ENCODE data around the gene GRIK2.

Gene GRIK2

DNA sequence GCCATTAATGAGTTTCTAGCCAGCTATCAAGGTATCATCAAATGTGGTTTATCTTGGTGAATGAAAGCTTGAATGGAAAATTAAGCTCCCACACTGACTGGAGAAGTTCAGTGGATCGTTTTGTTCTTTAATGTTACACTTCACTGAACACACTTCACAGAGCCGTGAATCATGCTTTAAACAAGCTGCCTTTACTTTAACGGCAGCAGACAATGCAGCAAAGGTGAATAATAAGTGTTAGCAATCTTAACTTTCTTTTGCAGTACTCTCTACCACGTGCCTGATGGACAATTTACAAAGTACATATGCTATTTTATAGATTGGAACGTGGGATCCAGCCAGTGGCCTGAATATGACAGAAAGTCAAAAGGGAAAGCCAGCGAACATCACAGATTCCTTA, 424.5 kb downstream of the GRIK2 start:
- Histone ChIP-seq H3K27me3 (ENCODE audit: control insufficient read depth in 5 of 5, insufficient read depth in 4 of 5, low read length in 5 of 5) (no peaks in the 10 kb centered on the region), H3K36me3 (ENCODE audit: control insufficient read depth in 5 of 5, insufficient read depth in 5 of 5, low read length in 5 of 5) (no peaks in the 10 kb centered on the region), H3K27ac (ENCODE audit: low read depth, low read length) (no peak overlapping the region), H3K9me3 (ENCODE audit: control insufficient read depth in 5 of 5, low read length in 5 of 5) (no peaks in the 10 kb centered on the region), H3K4me1 (ENCODE audit: control insufficient read depth in 5 of 5, insufficient read depth in 5 of 5, low read length in 5 of 5) (no peaks in the 10 kb centered on the region), H3K4me3 (ENCODE audit: low read depth in 1 of 5, low read length in 5 of 5) (no peak overlapping the region), H3K9ac (ENCODE audit: low read length in 5 of 5) (no peak overlapping the region)

DNA sequence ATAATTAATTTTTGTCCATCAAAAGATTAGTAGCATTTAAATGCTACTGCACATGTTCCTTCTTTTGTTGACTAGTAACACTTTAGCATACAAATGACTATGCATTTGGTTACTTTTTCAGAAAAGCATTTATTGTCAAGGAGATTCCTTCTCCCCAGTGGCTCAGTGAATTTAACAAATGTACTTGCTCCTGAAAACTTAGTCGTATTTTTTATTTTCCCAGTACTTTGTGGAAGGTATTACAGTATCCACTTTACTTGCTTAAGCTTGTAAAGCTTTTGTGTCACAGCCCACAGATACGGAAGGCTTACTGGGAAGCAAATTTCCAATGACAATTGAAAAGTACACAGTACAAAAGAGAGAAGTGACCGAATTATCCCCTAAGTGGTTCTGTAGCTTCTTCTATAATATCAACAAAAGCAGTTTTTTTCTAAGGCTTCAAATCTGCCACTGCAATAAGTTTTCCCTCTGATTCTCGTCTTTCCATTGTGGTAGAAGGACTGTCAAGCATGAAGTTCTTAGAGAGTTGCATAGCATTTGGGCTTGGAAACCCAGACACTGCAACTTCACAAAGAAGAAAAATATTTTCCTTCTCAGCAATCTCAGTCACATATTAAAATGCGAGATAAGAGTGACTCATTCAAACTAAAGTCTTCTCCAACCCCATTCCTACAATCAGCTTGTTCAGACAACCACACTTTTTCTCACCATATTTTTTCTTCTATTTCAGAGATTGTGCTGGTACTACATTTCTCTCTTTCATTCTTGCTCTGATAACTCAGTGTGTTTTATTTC, 431.2 kb downstream of the GRIK2 start:
- H3K4me1 ChIP-seq (ENCODE audit: control insufficient read depth in 5 of 5, insufficient read depth in 5 of 5, low read length in 5 of 5): no peaks in the 10 kb centered on the region
- no peak overlapping the region for H3K9ac ChIP-seq (ENCODE audit: low read length in 5 of 5)
- no peak overlapping the region for H3K27ac ChIP-seq (ENCODE audit: low read depth, low read length)
- peaks cover 0 to 9% (median 5%) of the 10 kb centered on the region in 5 donors for H3K9me3 ChIP-seq (ENCODE audit: control insufficient read depth in 5 of 5, low read length in 5 of 5)
- no peak overlapping the region for H3K4me3 ChIP-seq (ENCODE audit: low read depth in 1 of 5, low read length in 5 of 5)
- no peaks in the 10 kb centered on the region for H3K36me3 ChIP-seq (ENCODE audit: control insufficient read depth in 5 of 5, insufficient read depth in 5 of 5, low read length in 5 of 5)
- H3K27me3 ChIP-seq (ENCODE audit: control insufficient read depth in 5 of 5, insufficient read depth in 4 of 5, low read length in 5 of 5): no peaks in the 10 kb centered on the region

DNA sequence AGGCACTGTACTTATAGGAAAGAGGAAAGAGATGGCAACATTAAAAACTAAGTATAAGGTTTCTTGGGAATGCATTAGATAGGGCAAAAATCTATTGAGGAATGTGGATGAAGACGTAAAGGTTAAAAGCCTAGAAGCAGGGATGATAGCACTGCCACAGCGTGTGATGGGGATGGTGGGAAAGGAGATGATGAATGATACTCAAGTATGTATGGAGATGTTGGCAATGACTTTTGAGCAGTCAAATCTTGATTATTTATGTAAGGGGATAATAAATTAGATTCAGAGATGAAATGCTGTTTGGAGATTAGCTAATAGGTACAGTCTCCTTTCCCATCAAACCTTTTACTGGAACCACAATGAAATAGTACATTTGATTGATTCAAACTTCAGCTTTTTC, 432.8 kb downstream of the GRIK2 start:
- no peaks in the 10 kb centered on the region for H3K27me3 ChIP-seq (ENCODE audit: control insufficient read depth in 5 of 5, insufficient read depth in 4 of 5, low read length in 5 of 5)
- no peak overlapping the region for H3K27ac ChIP-seq (ENCODE audit: low read depth, low read length)
- H3K4me3 ChIP-seq (ENCODE audit: low read depth in 1 of 5, low read length in 5 of 5): no peak overlapping the region
- H3K9ac ChIP-seq (ENCODE audit: low read length in 5 of 5): no peak overlapping the region
- no peaks in the 10 kb centered on the region for H3K36me3 ChIP-seq (ENCODE audit: control insufficient read depth in 5 of 5, insufficient read depth in 5 of 5, low read length in 5 of 5)
- no peaks in the 10 kb centered on the region for H3K4me1 ChIP-seq (ENCODE audit: control insufficient read depth in 5 of 5, insufficient read depth in 5 of 5, low read length in 5 of 5)
- peaks cover 0 to 10% (median 5%) of the 10 kb centered on the region in 5 donors for H3K9me3 ChIP-seq (ENCODE audit: control insufficient read depth in 5 of 5, low read length in 5 of 5)

DNA sequence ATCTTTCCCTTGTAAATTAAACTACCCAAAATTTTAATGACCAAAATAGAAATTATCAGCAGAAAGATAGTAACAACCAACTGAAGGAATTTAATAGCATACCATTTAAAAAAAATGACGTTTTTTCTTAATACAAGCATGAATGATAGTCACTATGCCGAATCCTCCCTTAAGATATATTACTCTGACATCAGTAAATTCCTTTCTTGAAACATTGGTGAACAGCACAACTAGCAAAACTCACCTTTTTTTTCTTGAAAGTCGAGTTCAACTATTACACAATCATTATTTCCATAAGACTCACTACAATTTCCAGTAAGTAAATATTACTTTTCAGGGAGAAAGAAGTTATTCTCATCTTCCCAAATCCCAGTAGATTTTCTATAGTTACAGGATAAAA, 433.2 kb downstream of the GRIK2 start:
- H3K9ac ChIP-seq (ENCODE audit: low read length in 5 of 5): no peak overlapping the region
- H3K27me3 ChIP-seq (ENCODE audit: control insufficient read depth in 5 of 5, insufficient read depth in 4 of 5, low read length in 5 of 5): no peaks in the 10 kb centered on the region
- H3K9me3 ChIP-seq (ENCODE audit: control insufficient read depth in 5 of 5, low read length in 5 of 5): peaks cover 0 to 10% (median 5%) of the 10 kb centered on the region in 5 donors
- H3K36me3 ChIP-seq (ENCODE audit: control insufficient read depth in 5 of 5, insufficient read depth in 5 of 5, low read length in 5 of 5): no peaks in the 10 kb centered on the region
- H3K27ac ChIP-seq (ENCODE audit: low read depth, low read length): no peak overlapping the region
- no peaks in the 10 kb centered on the region for H3K4me1 ChIP-seq (ENCODE audit: control insufficient read depth in 5 of 5, insufficient read depth in 5 of 5, low read length in 5 of 5)
- H3K4me3 ChIP-seq (ENCODE audit: low read depth in 1 of 5, low read length in 5 of 5): no peak overlapping the region

DNA sequence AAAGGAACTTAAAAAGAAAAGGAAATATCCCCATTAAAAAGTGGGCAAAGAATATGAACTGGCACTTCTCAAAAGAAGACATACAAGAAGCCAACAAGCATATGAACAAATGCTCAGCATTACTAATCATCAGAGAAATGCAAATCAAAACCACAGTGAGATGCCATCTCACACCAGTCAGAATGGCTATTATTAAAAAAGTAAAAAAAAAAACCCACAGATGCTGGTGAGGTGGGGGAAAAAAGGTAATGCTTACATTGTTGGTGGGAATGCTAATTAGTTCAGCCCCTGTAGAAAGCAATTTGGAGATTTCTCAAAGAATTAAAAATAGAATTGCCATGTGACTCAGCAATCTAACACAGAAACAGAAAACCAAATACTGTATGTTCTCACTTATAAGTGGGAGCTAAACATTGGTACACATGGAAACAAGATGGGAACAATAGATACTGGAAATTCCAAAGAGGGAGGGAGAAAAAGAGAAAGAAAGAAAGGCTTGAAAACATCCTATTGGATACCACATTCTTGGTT, 437.1 kb downstream of the GRIK2 start:
- Histone ChIP-seq H3K4me3 (ENCODE audit: low read depth in 1 of 5, low read length in 5 of 5) (no peak overlapping the region), H3K9ac (ENCODE audit: low read length in 5 of 5) (no peak overlapping the region), H3K4me1 (ENCODE audit: control insufficient read depth in 5 of 5, insufficient read depth in 5 of 5, low read length in 5 of 5) (no peaks in the 10 kb centered on the region), H3K27ac (ENCODE audit: low read depth, low read length) (no peak overlapping the region), H3K27me3 (ENCODE audit: control insufficient read depth in 5 of 5, insufficient read depth in 4 of 5, low read length in 5 of 5) (no peaks in the 10 kb centered on the region), H3K36me3 (ENCODE audit: control insufficient read depth in 5 of 5, insufficient read depth in 5 of 5, low read length in 5 of 5) (no peaks in the 10 kb centered on the region), H3K9me3 (ENCODE audit: control insufficient read depth in 5 of 5, low read length in 5 of 5) (peaks cover 0 to 10% (median 5%) of the 10 kb centered on the region in 5 donors)

DNA sequence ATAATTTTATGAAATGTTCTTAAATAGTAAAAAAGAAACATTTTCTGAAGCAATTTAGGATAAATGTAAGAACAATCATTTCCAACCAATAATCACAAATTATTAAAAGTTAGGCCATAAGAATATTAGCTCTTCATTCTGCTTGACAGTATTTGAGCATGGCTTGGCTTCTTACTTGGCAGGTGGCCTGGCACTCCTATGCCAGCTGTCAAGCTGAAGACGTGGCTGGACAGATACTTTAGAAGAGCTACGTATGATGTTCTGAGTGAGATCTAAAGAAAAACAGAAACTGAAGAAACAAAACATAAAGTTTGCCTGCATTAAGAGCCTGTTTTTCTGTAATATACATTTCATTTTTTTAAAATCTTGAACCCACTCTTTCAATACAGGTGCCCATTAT, 438.9 kb downstream of the GRIK2 start:
- Histone ChIP-seq H3K36me3 (ENCODE audit: control insufficient read depth in 5 of 5, insufficient read depth in 5 of 5, low read length in 5 of 5) (no peaks in the 10 kb centered on the region), H3K4me3 (ENCODE audit: low read depth in 1 of 5, low read length in 5 of 5) (no peak overlapping the region), H3K4me1 (ENCODE audit: control insufficient read depth in 5 of 5, insufficient read depth in 5 of 5, low read length in 5 of 5) (no peaks in the 10 kb centered on the region), H3K9ac (ENCODE audit: low read length in 5 of 5) (no peak overlapping the region), H3K9me3 (ENCODE audit: control insufficient read depth in 5 of 5, low read length in 5 of 5) (peaks cover 0 to 10% (median 5%) of the 10 kb centered on the region in 5 donors), H3K27ac (ENCODE audit: low read depth, low read length) (no peak overlapping the region), H3K27me3 (ENCODE audit: control insufficient read depth in 5 of 5, insufficient read depth in 4 of 5, low read length in 5 of 5) (no peaks in the 10 kb centered on the region)

DNA sequence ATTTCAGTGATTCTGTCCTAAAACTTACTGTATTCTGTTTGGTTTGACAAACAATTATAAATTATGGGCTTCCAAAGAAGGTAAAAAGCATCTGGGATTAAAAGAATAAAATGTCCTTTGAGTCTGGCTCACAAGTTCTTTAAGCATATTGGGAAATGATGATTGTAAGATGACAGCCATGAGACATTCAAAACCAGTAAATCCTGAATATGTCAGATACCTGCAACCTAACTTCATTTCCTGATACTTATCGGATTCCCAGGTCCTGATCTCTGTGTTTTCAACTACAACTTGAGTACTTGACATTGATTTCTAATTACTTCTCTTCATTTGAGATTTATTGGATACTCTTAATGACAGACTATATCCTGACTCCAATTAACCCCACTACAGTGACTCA, 446.6 kb downstream of the GRIK2 start:
- Histone ChIP-seq H3K4me3 (ENCODE audit: low read depth in 1 of 5, low read length in 5 of 5) (no peak overlapping the region), H3K27me3 (ENCODE audit: control insufficient read depth in 5 of 5, insufficient read depth in 4 of 5, low read length in 5 of 5) (no peaks in the 10 kb centered on the region), H3K9ac (ENCODE audit: low read length in 5 of 5) (no peak overlapping the region), H3K4me1 (ENCODE audit: control insufficient read depth in 5 of 5, insufficient read depth in 5 of 5, low read length in 5 of 5) (no peaks in the 10 kb centered on the region), H3K27ac (ENCODE audit: low read depth, low read length) (no peak overlapping the region), H3K9me3 (ENCODE audit: control insufficient read depth in 5 of 5, low read length in 5 of 5) (no peaks in the 10 kb centered on the region), H3K36me3 (ENCODE audit: control insufficient read depth in 5 of 5, insufficient read depth in 5 of 5, low read length in 5 of 5) (no peaks in the 10 kb centered on the region)

DNA sequence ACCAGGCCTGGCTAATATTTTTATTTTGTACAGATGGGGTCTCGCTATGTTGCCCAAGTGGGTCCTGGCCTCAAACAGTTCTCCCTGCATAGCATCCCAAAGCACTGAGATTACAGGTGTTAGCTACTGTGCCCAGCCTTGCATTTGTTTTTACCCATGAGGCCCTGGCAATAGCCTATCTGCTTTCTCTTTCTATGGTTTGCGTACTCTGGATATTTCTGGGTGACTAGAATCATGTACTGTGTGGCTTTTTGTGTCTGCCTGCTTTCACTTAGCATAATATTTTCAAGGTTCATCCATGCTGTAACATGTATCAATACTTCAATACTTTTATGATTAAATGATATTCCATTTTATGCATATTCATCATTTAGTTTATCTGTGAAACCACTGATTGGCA, 451.7 kb downstream of the GRIK2 start:
- H3K36me3 ChIP-seq (ENCODE audit: control insufficient read depth in 5 of 5, insufficient read depth in 5 of 5, low read length in 5 of 5): no peaks in the 10 kb centered on the region
- H3K27me3 ChIP-seq (ENCODE audit: control insufficient read depth in 5 of 5, insufficient read depth in 4 of 5, low read length in 5 of 5): no peaks in the 10 kb centered on the region
- no peaks in the 10 kb centered on the region for H3K4me1 ChIP-seq (ENCODE audit: control insufficient read depth in 5 of 5, insufficient read depth in 5 of 5, low read length in 5 of 5)
- no peaks in the 10 kb centered on the region for H3K9me3 ChIP-seq (ENCODE audit: control insufficient read depth in 5 of 5, low read length in 5 of 5)
- H3K4me3 ChIP-seq (ENCODE audit: low read depth in 1 of 5, low read length in 5 of 5): no peak overlapping the region
- no peak overlapping the region for H3K27ac ChIP-seq (ENCODE audit: low read depth, low read length)
- no peak overlapping the region for H3K9ac ChIP-seq (ENCODE audit: low read length in 5 of 5)

DNA sequence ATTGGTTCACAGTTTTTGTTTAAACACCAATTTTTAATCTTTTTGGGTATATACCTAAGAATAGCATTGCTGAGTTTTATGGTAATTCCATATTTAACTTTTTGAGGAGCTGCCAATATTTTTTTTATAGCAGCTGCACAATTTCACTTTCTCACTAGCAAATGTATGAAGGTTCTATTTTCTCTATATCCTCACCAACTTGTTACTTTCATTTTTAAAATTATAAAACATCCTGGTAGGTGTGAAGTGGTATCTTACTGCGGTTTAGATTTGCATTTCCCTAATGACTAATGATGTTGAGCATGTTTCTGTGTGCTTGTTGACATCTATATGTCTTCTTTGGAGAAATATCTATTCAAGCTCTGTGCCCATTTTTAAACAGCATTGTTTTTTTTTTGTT, 452.1 kb downstream of the GRIK2 start:
- Histone ChIP-seq H3K36me3 (ENCODE audit: control insufficient read depth in 5 of 5, insufficient read depth in 5 of 5, low read length in 5 of 5) (no peaks in the 10 kb centered on the region), H3K4me3 (ENCODE audit: low read depth in 1 of 5, low read length in 5 of 5) (no peak overlapping the region), H3K9me3 (ENCODE audit: control insufficient read depth in 5 of 5, low read length in 5 of 5) (no peaks in the 10 kb centered on the region), H3K9ac (ENCODE audit: low read length in 5 of 5) (no peak overlapping the region), H3K4me1 (ENCODE audit: control insufficient read depth in 5 of 5, insufficient read depth in 5 of 5, low read length in 5 of 5) (no peaks in the 10 kb centered on the region), H3K27me3 (ENCODE audit: control insufficient read depth in 5 of 5, insufficient read depth in 4 of 5, low read length in 5 of 5) (no peaks in the 10 kb centered on the region), H3K27ac (ENCODE audit: low read depth, low read length) (no peak overlapping the region)

DNA sequence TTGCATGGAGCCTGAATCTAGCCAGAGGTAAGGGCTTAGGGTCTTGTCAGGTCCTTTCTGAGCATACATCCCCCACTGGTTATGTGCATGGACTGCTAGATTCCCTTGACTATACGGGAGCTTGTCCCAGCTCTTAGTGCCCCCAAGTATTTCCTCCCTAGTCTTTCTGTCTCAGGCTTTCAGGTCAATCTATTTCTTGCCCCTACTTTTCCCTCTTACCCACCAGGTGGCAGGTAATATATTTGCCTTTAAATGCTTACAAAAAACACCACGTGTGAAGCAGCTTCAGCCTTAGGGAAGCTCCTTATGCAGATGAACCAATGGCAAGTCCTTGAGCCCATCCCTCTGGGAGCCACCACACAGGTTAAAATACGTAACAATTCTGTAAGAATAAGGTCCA, 454.2 kb downstream of the GRIK2 start:
- Histone ChIP-seq H3K27ac (ENCODE audit: low read depth, low read length) (no peak overlapping the region), H3K4me1 (ENCODE audit: control insufficient read depth in 5 of 5, insufficient read depth in 5 of 5, low read length in 5 of 5) (no peaks in the 10 kb centered on the region), H3K27me3 (ENCODE audit: control insufficient read depth in 5 of 5, insufficient read depth in 4 of 5, low read length in 5 of 5) (no peaks in the 10 kb centered on the region), H3K9me3 (ENCODE audit: control insufficient read depth in 5 of 5, low read length in 5 of 5) (no peaks in the 10 kb centered on the region), H3K4me3 (ENCODE audit: low read depth in 1 of 5, low read length in 5 of 5) (no peak overlapping the region), H3K36me3 (ENCODE audit: control insufficient read depth in 5 of 5, insufficient read depth in 5 of 5, low read length in 5 of 5) (no peaks in the 10 kb centered on the region), H3K9ac (ENCODE audit: low read length in 5 of 5) (no peak overlapping the region)

All from subcutaneous abdominal adipose tissue (tissue), 5 donors.